Pons (tissue), 1 donor: ENCODE measurements around the gene LSM5.

ENCODE experiments used
- DNase-seq: peaks from one replicate; pipeline ENCODE4 v3.0.0-alpha.2; 2016; ENCODE audit warnings: low spot score

LSM5 gene

DNA sequence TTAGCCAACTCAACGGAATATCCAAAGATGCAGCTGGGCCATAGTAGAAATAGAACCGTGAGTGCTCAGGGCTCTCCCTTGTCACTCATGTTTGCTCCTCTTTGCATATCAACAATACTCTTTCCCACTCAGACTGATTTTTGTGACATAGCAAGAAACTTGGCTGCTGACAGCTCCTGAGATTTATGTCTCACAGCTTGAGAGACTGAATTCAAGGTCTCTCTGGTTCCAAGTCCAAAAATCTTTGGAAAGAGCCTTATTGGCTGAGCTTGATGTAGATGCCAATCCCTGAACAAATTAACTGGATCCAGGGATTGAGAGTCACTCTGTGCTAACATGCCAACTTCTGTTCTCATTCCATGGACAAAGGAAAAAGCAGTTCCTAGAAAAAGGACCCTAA, 30.4 kb downstream of the LSM5 start:
- DNase-seq, result no peak

DNA sequence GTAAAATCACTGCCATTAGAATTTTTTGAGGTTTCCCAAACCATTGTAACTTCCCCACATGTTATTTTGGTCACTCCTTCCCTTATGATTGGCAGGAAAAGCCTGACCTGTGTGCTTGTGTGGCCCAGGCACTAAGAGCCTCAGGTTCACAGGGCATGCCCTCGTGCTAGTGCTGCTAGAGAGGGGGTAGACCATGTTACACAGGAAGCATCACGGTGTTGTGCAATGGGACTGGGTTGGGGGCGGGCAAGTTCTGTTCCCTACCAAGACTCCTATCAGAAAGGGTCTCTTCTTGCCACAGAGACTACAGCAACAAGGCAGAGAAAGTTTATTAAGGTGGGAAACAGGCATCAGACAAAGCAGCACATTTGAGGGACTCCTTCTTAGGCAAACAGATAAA, 32.2 kb downstream of the LSM5 start:
- no peak for DNase-seq

- DNase-seq, result no peak
These were observed 36.7 kb downstream of the LSM5 start for GRCh38 chr7:32453341-32454011.

- DNase-seq, result no peak
These were observed 43.0 kb downstream of the LSM5 start for GRCh38 chr7:32447218-32447617.

DNA sequence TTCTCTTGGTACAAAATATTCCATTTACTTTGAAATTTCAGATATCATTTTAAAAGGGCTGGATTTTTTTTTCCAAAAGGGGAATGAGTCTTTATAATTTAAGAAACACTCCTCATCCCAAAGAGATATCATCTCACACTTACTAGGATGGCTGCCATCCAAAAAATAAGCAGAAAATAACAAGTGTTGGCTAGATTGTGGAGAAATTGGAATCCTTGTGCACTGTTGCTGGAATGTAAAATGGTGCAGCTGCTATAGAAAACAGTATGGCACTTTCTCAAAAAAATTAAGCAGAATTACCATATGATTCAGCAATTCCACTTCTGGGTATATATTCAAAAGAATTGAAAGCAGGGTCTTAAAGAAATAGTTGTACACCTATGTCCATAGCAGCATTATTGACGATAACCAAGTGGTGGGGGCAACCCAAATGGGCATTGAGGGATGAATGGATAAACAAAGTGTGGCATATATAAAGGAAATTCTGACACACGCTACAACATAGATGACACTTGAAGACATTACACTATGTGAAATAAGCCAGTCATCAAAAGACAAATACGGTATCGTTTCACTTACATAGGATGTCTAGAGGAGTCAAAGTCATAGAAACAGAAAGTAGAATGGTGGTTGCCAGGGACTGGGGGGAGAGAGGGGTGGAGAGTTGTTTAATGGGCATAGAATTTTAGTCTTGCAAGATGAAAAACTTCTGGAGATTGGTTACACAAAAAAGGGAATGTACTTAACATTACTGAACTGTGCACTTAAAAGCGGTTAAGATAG, 53.8 kb downstream of the LSM5 start:
- no peak for DNase-seq
